K562 (cell line): ENCODE results near the gene TXNRD1. TPM values are rescaled to one million over a fixed set of nuclear protein-coding genes. Genes with fewer than 3 reads are reported as not detected.

ENCODE experiments used
- ATAC-seq: fragments of 200-7000 bp; cut with Tn5 transposase; 3 replicates; pipeline ENCODE4 v1.9.1; 2020; ENCODE audit warnings: moderate library complexity
- BruUV-seq: library from RNA; stranded (reverse); fragments of 400-500 nt; replicated peaks from 2 replicates; lab custom pipeline; 2021; lab: Mats Ljungman, UMichigan
- CTCF ChIA-PET: fragments of 300-600 bp; formaldehyde crosslinking; extraction: SDS; loops from one replicate; lab custom pipeline; 2021; ENCODE audit warnings: low intra/inter-chr PET ratio; lab: Yijun Ruan, JAX
- POLR2A ChIA-PET: fragments of 300-600, 350-650 bp; sonication (Branson Sonifier 250); formaldehyde crosslinking; extraction: SDS; loops from one replicate; lab custom pipeline; 2021; ENCODE audit warnings: antibody characterized with exemption, inconsistent platforms; lab: Yijun Ruan, JAX
- DNase-seq, 4 experiments: peaks; one replicate each; pipeline versions ENCODE4 v3.0.0 to v3.0.0-alpha.2; 2011 to 2018; ENCODE audit warnings: low spot score in 3 of 4, mixed read lengths in 3 of 4; ENCODE audit errors: extremely low read depth in 1 of 4
- FAIRE-seq: peaks from 2 replicates; lab custom pipeline; 2011; peaks lifted over from hg19 to GRCh38; lab: Jason Lieb, UNC
- H2AFZ ChIP-seq: 2 replicates; pipeline ENCODE4 v1.6.0; 2011; ENCODE audit warnings: low read depth, low read length, control low read depth, inconsistent platforms
- H3K27ac ChIP-seq: fragments of 200-600 bp; 3 replicates; pipeline ENCODE4 v1.8.0; 2011; ENCODE audit warnings: low read depth, mild to moderate bottlenecking, control low read depth, inconsistent platforms, low read length, moderate library complexity, mixed read lengths; ENCODE audit errors: extremely low read depth
- H3K27me3 ChIP-seq, 2 experiments: fragments of 300-600 bp in 1 of 2; 2 replicates in 1 of 2; 3 replicates in 1 of 2; pipeline versions ENCODE4 v1.6.0 to v1.8.0; 2011; ENCODE audit warnings: inconsistent platforms in 2 of 2, low read length in 2 of 2, mild to moderate bottlenecking in 1 of 2, mixed read lengths in 1 of 2, moderate library complexity in 1 of 2; ENCODE audit not compliant: control insufficient read depth in 2 of 2, insufficient read depth in 2 of 2
- H3K36me3 ChIP-seq: fragments of 300-600 bp; 3 replicates; pipeline ENCODE4 v1.8.0; 2011; ENCODE audit warnings: mild to moderate bottlenecking, low read length, inconsistent platforms; ENCODE audit not compliant: control insufficient read depth, insufficient read depth
- H3K4me1 ChIP-seq, 2 experiments: fragments of 200-600 bp in 1 of 2; replicated peaks in 1 of 2; 2 replicates in 1 of 2; 3 replicates in 1 of 2; pipeline versions ENCODE4 v1.5.1 to v1.8.0; 2011; ENCODE audit warnings: inconsistent platforms in 2 of 2, low read length in 2 of 2, mild to moderate bottlenecking in 1 of 2, mixed read lengths in 1 of 2, moderate library complexity in 1 of 2; ENCODE audit not compliant: control insufficient read depth in 2 of 2, insufficient read depth in 2 of 2
- H3K4me2 ChIP-seq: 2 replicates; pipeline ENCODE4 v1.6.1; 2011; ENCODE audit warnings: low read length, control low read depth, inconsistent platforms, mixed read lengths; ENCODE audit not compliant: insufficient read depth
- H3K4me3 ChIP-seq: fragments of 200-600 bp; sonication (generic), shearing (Covaris generic); 2 replicates; pipeline ENCODE4 v1.5.1; 2016; ENCODE audit warnings: control low read depth, inconsistent platforms
- H3K79me2 ChIP-seq: fragments of 200-600 bp; 3 replicates; pipeline ENCODE4 v1.8.0; 2011; ENCODE audit warnings: low read length, inconsistent platforms; ENCODE audit not compliant: control insufficient read depth, insufficient read depth
- H3K9ac ChIP-seq, 2 experiments: 2 replicates each; pipeline versions ENCODE4 v1.6.0 to v1.6.1; 2011; ENCODE audit warnings: low read depth in 2 of 2, low read length in 2 of 2, control low read depth in 1 of 2, inconsistent platforms in 1 of 2, mild to moderate bottlenecking in 1 of 2, mixed read lengths in 1 of 2; ENCODE audit not compliant: insufficient read depth in 1 of 2
- H3K9me1 ChIP-seq: one replicate; pipeline ENCODE4 v1.6.0; 2011; ENCODE audit warnings: inconsistent platforms, mild to moderate bottlenecking, low read length, moderate library complexity; ENCODE audit not compliant: control insufficient read depth, insufficient read depth
- H3K9me3 ChIP-seq: replicated peaks from 2 replicates; pipeline ENCODE4 v1.5.1; 2011; ENCODE audit warnings: low read depth, low read length, inconsistent platforms; ENCODE audit not compliant: control insufficient read depth, insufficient read depth
- H4K20me1 ChIP-seq: replicated peaks from 2 replicates; pipeline ENCODE4 v1.6.1; 2011; ENCODE audit warnings: low read length, inconsistent platforms, mixed read lengths; ENCODE audit not compliant: control insufficient read depth, insufficient read depth
- CBX1 ChIP-seq: sonication (generic); IDR thresholded peaks from 2 replicates; pipeline ENCODE4 v1.6.1; 2016; ENCODE audit warnings: antibody characterized with exemption, low read depth, mild to moderate bottlenecking
- CBX3 ChIP-seq, 2 experiments: IDR thresholded peaks; 1 replicate in 1 of 2; 2 replicates in 1 of 2; pipeline ENCODE4 v1.6.1; 2012; ENCODE audit warnings: inconsistent platforms in 2 of 2, low read length in 2 of 2, borderline replicate concordance in 1 of 2, control low read depth in 1 of 2
- CBX5 ChIP-seq: IDR thresholded peaks from 2 replicates; pipeline ENCODE4 v1.6.1; 2014; ENCODE audit warnings: low read depth, borderline replicate concordance
- JUN ChIP-seq, 2 experiments: sonication (generic) in 1 of 2; formaldehyde crosslinking in 1 of 2; IDR thresholded peaks; 2 replicates each; pipeline versions ENCODE4 v1.6.1 to v1.8.0; 2012 to 2022; ENCODE audit warnings: borderline replicate concordance in 2 of 2, mild to moderate bottlenecking in 2 of 2, improper control_type of control experiment in 1 of 2, low read depth in 1 of 2, low read length in 1 of 2, missing genetic modification reagents in 1 of 2
- LEF1 ChIP-seq: fragments of 450-650 bp; IDR thresholded peaks from 2 replicates; pipeline ENCODE4 v1.6.1; 2016; ENCODE audit warnings: mild to moderate bottlenecking
- MTA3 ChIP-seq: fragments of 450-650 bp; formaldehyde crosslinking; IDR thresholded peaks from 2 replicates; pipeline ENCODE4 v1.6.1; 2017; ENCODE audit warnings: mild to moderate bottlenecking, borderline replicate concordance
- RBM15 ChIP-seq: fragments of 200-400 bp; formaldehyde crosslinking; IDR thresholded peaks from 2 replicates; pipeline ENCODE4 v1.6.1; 2018; ENCODE audit warnings: mild to moderate bottlenecking, low read length, moderate library complexity; ENCODE audit not compliant: insufficient read depth
- TRIM24 ChIP-seq, 2 experiments: fragments of 450-650 bp; IDR thresholded peaks; 2 replicates each; pipeline ENCODE4 v1.6.1; 2016
- TRIM28 ChIP-seq: fragments of 450-650 bp; IDR thresholded peaks from 2 replicates; pipeline ENCODE4 v1.6.1; 2017
- XRCC3 ChIP-seq: fragments of 450-650 bp; IDR thresholded peaks from 2 replicates; pipeline ENCODE4 v1.6.1; 2017; ENCODE audit warnings: mild to moderate bottlenecking, moderate library complexity
- ZEB2 ChIP-seq: fragments of 450-650 bp; IDR thresholded peaks from 2 replicates; pipeline ENCODE4 v1.6.1; 2016
- ZNF561 ChIP-seq: fragments of 450-650 bp; formaldehyde crosslinking; conservative IDR thresholded peaks from 2 replicates; pipeline ENCODE4 v1.4.0; 2020; ENCODE audit warnings: mild to moderate bottlenecking, moderate library complexity
- ZNF77 ChIP-seq: fragments of 250-450 bp; sonication (Bioruptor Pico); IDR thresholded peaks from 2 replicates; pipeline ENCODE4 v1.5.0; 2020
- WGBS: fragments of 100-300 bp; shearing (Covaris generic); methylation state at CpG from one replicate; pipeline ENCODE4 v1.1.6; 2016; ENCODE audit warnings: low coverage, mixed read lengths; ENCODE audit not compliant: insufficient coverage; ENCODE audit errors: missing lambda C conversion rate; 5-methylcytosine and 5-hydroxymethylcytosine counted together
- in situ Hi-C: fragments of 300-500 bp; cut with MboI; formaldehyde crosslinking; loops from 4 replicates; pipeline ENCODE4 v1.15.0; 2018; ENCODE audit warnings: inconsistent platforms, mixed read lengths
- intact Hi-C: fragments of 100-400 bp; cut with micrococcal nuclease; formaldehyde crosslinking; loops from 2 replicates; pipeline ENCODE4 v1.14.2; 2022
- polyA plus RNA-seq, 8 experiments: library from polyadenylated mRNA; depleted of rRNA in 4 of 8; stranded (reverse) in 5 of 8; unstranded in 3 of 8; fragments of >200 nt; fragmentation: Nextera tagmentation in 2 of 8; fragmentation: Illumina TruSeq in 1 of 8; extraction: Ambion mirVana in 2 of 8; extraction: Trizol in 1 of 8; gene quantifications; 2 replicates each; pipeline versions ENCODE4 v1.2.1 to v1.2.3, GENCODE V29; 2011 to 2014; ENCODE audit warnings: inconsistent platforms in 1 of 8, missing spikeins in 1 of 8
- total RNA-seq, 7 experiments: library from RNA; depleted of rRNA in 6 of 7; stranded (reverse); fragments of >200 nt in 6 of 7; fragmentation: Illumina TruSeq in 2 of 7; extraction: Trizol in 2 of 7; gene quantifications; 2 replicates each; pipeline versions ENCODE4 v1.2.1 to v1.2.3, GENCODE V29; 2011 to 2021; ENCODE audit warnings: low replicate concordance in 1 of 7
- TF ChIP-seq, protein P1 (sequence below): fragments of 250-450 bp; sonication (Bioruptor Pico); IDR thresholded peaks from 2 replicates; pipeline ENCODE4 v1.8.0; 2022; ENCODE audit warnings: inconsistent platforms
- TF ChIP-seq, protein P2 (sequence below): fragments of 450-650 bp; IDR thresholded peaks from 2 replicates; pipeline ENCODE4 v1.6.1; 2018; ENCODE audit warnings: mild to moderate bottlenecking, low read depth; ENCODE audit not compliant: partially characterized antibody
- TF ChIP-seq, protein P3 (sequence below): sonication (generic); formaldehyde crosslinking; IDR thresholded peaks from 2 replicates; pipeline ENCODE4 v1.8.0; 2022; ENCODE audit warnings: mild to moderate bottlenecking, missing genetic modification reagents

The TXNRD1 gene
- total and polyA plus RNA-seq, 9 of the 15 experiments (the other 6 are each of a cell fraction or from before 2014, with no cell fraction given): 107 to 189 (median 146) TPM

DNA sequence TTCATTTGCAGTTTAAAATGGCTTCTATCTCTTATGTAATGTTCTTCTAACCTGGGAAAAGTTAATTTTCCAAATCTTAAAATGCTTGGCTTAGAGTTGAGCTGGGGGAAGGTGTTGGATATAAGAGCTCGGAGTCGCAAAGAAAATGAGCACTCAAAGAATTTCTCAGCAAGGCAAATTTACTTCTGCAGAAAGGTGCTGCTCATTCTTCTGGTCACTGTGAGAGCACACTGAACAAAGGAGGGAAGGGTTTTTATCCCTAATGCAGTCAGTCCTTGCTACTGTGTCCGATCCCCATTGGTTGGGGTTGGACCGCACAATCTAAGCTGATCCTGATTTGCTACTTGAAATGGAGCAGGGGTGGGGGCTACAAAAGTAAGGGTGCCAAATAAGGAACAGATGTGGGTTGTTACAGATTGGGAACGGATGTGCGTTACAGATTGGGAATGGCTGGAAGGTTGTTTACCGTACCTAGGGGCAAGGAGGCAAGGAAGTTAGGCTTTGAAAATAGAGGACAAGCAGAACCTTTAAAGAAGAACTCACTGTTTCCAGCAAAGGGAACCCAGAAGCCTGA lies 19.4 kb downstream of the TXNRD1 start:
- Histone ChIP-seq H3K4me1 (no peaks in the 10 kb centered on the region), H3K27ac (no peak overlapping the region), H3K4me3 (no peak overlapping the region), H3K4me2 (no peak overlapping the region), H3K79me2 (no peaks in the 10 kb centered on the region), H4K20me1 (no peaks in the 10 kb centered on the region), H2AFZ (no peak overlapping the region), H3K36me3 (no peaks in the 10 kb centered on the region), H3K27me3 (no peaks in the 10 kb centered on the region), H3K9ac (no peak overlapping the region), H3K9me1 (no peaks in the 10 kb centered on the region), H3K9me3 (peaks cover 7% of the 10 kb centered on the region)
- BruUV-seq: no TSS peak
- FAIRE-seq (no peak), ATAC-seq (no peak), DNase-seq (no peak)
- ChIA-PET CTCF (no interaction called here), POLR2A (interaction anchor here (0.6 kb wide), 1 partner anchor 13 kb away, joined by 3 read pairs; no protein-coding TSS in a partner anchor)
- intact Hi-C loops: no loop called here
- 45% methylated on average over 7 of the region's 7 CpGs for WGBS
- TF ChIP-seq CBX1 (peak; percentile 86; the same call in 1 of the 2 replicates), CBX3 (IDR thresholded peaks at IDR 0.05; ENCODE audit: borderline replicate concordance in 1 of 2, low read length in 2 of 2) (peak in 1 of 2 experiments; percentile 98; a peak in 2 of 3 replicates), ZEB2 (peak; percentile 90), LEF1 (0 out of 2 replicates have a peak, but pooled peaks have one; percentile 31), ZNF561 (CRISPR knock-in tag) (peak; percentile 83; the same call in 1 of the 2 replicates), TRIM28 (peak; percentile 99), JUN (IDR thresholded peaks at IDR 0.05; ENCODE audit: borderline replicate concordance, low read depth, low read length) (0 out of 2 replicates have a peak, but pooled peaks have one; percentile 35), JUN (CRISPR knock-in tag; IDR thresholded peaks at IDR 0.05; ENCODE audit: borderline replicate concordance) (no peak), XRCC3 (peak; percentile 89), MTA3 (0 out of 2 replicates have a peak, but pooled peaks have one; percentile 27), CBX5 (peak; percentile 98), TRIM24 (IDR thresholded peaks at IDR 0.05) (peak in 1 of 2 experiments; percentile 75; a peak in 2 of 4 replicates), RBM15 (no peak), ZNF77 (CRISPR knock-in tag) (no peak)
- TF ChIP-seq, protein P1, sequence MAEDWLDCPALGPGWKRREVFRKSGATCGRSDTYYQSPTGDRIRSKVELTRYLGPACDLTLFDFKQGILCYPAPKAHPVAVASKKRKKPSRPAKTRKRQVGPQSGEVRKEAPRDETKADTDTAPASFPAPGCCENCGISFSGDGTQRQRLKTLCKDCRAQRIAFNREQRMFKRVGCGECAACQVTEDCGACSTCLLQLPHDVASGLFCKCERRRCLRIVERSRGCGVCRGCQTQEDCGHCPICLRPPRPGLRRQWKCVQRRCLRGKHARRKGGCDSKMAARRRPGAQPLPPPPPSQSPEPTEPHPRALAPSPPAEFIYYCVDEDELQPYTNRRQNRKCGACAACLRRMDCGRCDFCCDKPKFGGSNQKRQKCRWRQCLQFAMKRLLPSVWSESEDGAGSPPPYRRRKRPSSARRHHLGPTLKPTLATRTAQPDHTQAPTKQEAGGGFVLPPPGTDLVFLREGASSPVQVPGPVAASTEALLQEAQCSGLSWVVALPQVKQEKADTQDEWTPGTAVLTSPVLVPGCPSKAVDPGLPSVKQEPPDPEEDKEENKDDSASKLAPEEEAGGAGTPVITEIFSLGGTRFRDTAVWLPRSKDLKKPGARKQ (CRISPR knock-in tag): 0 out of 2 replicates have a peak, but pooled peaks have one; percentile 36
- TF ChIP-seq, protein P2, sequence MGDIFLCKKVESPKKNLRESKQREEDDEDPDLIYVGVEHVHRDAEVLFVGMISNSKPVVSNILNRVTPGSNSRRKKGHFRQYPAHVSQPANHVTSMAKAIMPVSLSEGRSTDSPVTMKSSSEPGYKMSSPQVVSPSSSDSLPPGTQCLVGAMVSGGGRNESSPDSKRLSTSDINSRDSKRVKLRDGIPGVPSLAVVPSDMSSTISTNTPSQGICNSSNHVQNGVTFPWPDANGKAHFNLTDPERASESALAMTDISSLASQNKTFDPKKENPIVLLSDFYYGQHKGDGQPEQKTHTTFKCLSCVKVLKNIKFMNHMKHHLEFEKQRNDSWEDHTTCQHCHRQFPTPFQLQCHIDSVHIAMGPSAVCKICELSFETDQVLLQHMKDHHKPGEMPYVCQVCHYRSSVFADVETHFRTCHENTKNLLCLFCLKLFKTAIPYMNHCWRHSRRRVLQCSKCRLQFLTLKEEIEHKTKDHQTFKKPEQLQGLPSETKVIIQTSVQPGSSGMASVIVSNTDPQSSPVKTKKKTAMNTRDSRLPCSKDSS: peak; percentile 98
- TF ChIP-seq, protein P3, sequence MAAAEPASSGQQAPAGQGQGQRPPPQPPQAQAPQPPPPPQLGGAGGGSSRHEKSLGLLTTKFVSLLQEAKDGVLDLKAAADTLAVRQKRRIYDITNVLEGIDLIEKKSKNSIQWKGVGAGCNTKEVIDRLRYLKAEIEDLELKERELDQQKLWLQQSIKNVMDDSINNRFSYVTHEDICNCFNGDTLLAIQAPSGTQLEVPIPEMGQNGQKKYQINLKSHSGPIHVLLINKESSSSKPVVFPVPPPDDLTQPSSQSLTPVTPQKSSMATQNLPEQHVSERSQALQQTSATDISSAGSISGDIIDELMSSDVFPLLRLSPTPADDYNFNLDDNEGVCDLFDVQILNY: no peak
- in situ Hi-C loops: no loop called here
